NCI-H460 (cell line): ENCODE results near the gene PRKN. TPM values are rescaled to one million over a fixed set of nuclear protein-coding genes. Genes with fewer than 3 reads are reported as not detected.

Source experiments
- DNase-seq: peaks from one replicate; pipeline ENCODE4 v3.0.0-alpha.2; 2016; ENCODE audit warnings: low read depth; ENCODE audit errors: extremely low read depth
- total RNA-seq: library from RNA; depleted of rRNA; stranded (reverse); fragments of >200 nt; shearing (Covaris generic); gene quantifications from 2 replicates; pipeline ENCODE4 v1.2.3, GENCODE V29; 2014

The PRKN gene
- total RNA-seq, 1 experiment from 2014 or later: 20.4 TPM

DNA sequence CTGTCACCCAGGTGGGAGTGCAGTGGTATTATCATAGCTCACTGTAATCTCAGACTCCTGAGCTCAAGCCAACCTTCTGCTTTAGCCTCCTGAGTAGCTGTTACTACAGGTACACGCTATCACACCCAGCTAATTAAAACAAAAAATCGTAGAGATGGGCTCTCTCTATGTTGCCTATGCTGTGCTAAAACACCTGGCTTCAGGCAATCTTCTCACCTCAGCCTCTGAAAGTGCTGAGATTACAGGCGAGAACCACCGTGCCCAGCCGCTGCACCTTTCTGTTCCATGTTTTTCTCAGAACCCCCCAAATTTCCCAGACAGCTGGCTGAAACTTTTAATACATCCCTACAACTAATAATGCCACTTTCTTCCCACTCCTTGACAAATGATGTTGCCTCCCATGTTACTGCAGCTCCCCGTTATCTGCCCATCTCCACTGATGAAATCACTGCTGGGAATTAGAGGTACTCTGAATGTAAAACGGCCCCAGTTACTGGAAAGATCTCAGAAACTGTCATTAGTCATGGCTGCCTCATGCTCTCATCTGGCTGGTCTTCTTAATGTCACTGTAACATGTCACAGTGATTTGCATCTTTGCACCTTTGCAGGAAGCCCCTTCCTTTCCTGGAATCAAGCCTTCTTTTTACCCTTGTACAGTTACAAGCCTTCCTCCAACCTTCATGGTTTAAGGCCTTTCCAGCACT is 697.5 kb downstream of the PRKN start:
- DNase-seq: no peak

DNA sequence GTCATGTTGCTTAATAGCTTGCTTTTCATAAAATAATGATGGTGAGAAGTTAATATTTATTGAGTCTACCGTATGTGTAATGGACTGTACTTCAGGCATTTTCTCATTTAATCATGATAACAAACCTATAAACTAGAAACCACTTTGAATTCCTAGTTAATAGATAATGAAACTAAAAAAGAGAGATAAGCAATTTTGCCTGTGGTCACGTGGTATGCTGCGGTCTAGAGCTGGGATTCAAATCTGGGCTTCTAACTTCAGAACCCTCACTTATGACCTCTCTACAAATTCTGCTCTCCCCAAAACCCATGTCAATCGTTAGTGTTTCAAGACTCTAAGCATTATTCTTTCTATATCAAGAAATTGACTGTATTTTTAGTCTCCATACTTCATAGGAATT is 700.7 kb downstream of the PRKN start:
- DNase-seq: no peak

DNA sequence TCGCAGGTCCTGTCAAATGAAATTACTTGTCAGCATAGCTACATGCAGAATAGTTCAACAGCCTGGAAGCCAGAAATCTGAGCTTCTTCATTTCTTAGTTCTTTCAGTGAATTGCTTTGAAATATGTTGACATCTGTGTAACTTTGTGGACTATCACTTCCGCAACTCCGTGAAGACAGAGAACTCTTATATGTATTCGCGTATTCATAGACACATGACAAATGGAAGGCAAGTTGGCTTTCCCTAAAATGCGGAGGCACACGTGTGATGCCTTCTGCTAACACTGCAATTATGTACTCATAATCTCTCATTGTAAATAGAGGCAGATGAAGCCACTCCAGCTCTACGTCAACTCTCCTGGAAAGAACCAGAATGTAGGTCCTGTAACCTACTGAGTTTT is 701.5 kb downstream of the PRKN start:
- DNase-seq: no peak

DNA sequence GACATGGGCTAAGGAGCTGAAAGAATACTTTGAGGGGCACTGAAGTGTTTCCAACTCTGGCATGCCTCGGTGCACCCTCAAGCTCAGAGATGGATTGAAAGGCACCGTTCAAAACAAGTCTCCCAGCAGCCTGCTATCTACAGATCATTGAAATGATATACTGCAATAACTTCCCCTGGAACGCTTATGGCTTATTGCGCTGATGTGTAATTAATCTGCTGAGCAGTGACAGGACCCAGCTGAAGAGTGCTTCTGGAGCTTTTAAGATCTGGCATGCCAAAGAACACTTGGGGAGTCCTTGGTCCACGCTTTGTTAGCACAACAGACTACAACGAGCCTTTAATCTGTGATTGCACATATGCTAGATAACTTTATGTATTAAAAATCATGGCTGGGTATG is 708.2 kb downstream of the PRKN start:
- no peak for DNase-seq

DNA sequence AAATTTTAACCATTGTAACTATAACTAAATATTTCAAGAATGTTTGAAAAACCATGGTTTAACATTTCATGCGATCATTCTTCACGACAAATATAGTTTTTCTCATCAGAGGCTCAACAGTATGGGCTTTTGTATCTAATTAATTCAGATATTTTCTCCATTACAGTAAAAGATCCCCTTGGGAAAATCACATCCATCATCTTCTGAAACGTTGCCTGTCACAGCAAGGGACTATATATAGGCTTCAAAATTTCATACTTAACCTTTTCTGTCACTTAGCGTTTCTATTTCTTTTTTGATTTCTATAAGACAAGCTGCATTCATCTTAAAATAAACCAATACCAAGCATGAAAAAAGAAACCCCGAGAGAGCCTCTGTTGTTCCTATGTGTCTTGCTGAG is 710.0 kb downstream of the PRKN start:
- DNase-seq: no peak

DNA sequence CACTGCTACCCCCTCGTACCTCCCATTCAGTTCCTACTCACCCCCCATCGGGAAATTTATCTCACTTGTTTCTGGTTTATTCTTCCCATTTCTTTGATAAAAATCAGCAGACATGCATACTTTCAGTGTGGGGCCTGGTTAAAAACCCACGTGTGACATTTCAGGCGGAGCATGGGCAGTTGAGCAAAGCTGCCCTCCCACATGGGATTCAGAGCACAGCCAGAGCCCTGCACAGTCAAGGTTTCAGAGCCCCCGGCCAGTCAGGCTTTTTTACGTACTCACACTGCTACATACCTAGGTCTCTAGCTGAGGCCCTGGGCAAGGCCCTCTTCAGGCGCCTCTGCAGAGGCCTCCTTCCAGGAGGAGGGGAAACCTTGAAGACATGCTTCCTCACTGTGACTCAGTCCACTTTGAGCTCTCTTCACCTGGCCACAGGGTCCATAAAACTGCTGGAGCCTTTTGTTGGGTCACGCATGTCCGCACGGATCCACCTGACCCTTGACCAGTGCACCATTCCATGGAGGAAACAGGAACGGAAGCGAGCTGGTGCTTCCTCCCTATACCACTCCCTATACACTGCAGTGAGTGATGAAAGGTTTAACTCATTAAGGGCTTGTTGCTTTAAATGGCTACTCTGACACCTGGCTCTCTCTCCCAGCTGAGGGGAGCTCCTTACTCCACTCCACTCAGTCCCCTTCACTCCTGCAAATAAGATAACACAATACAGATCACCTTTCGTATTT is 713.3 kb downstream of the PRKN start:
- no peak for DNase-seq

DNA sequence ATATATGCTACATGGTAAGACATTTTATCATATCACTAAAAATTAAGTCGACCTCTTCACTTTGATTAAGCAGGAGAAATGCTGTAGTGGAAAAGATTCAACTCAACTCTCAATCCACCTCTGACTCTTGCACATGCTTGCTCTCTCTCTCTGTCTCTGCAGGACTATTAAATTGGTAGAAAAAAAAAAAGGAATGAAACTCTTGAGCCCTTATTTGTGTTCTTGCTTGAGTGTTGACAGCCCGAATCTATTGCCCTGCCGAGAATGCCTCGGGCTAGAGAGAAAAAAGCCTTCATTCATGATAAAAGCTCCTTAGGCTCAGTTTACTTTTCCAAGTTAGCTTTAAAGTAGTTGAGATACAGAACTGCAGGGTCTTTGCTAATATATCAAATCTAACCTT is 722.2 kb downstream of the PRKN start:
- no peak for DNase-seq

DNA sequence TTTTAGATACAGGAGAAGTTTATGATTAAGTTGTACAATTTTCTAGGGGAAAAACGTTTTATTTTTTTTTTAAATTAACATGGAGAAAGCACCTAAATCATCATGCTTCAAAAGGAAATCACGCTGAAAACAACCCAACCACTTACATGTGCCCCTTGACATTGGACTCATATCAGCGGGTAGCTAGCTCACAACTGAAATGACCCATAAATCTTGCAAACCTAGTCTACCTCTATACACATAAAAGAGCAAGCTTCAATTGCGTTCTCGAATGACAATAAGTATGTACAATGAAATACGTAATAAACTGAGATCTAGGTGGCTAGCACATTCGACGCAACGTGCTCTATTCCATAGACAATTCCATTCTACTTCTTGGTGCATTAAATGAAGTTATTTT is 730.8 kb downstream of the PRKN start:
- DNase-seq: no peak

DNA sequence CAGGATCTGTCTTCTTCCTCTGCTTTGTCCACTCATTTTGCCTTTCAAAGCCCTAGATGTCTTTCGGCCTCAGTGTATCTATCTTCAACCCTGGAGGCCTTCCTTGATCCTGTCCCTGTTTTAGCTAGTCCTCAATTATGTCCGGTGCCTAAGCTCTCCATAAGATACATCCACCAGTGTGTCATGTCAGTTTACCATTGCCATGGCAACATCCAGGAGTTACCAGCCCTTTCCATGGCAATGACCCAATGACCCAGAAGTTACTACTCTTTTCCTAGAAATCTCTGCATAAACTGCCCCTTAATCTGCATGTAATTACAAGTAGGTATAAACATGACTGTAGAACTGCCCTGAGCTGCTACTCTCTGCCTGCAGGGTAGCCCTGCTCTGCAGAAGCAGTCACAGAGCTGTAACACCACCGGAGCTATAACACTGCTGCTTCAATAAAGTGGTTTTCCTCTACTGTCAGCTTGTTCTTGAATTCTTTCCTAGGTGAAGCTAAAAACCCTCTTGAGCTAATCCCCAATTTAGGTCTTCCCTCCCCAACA is 741.6 kb downstream of the PRKN start:
- DNase-seq: no peak

DNA sequence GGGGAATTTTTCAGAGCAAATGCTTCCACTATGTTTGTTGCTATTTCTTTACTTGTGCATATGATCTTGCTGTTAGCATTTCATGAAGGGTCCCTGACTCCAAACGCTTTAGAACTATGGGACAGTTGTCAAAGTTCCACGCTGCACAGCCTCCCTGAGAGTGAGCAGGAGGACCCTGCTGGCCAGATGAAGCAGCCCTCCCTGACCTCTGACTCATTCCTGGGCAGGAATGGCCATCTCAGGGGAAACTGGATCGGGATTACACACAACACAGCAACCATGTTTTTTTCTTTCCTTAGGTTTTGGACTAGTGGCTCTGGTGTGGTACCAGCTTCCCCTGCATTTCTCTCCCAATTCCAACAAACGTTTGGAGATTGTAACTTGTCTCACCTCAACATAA is 742.9 kb downstream of the PRKN start:
- no peak for DNase-seq

DNA sequence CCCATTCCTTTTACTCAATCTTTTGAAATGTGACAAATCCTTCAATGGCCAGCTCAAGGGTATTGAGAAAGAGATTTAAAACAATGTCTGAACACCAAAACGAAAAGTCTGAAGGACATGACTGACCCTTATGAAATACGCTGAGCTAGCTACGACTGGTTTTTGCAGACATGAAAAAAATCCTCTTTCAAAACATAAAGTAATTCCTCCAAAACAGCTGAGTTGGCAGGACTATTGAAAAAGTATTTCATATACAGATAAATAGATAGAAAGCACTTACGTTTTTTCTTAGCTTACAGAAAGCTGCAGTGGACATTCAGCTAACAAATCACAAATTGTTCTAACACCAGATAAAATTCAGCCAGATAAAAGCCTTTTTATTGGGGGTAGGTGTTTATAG is 751.0 kb downstream of the PRKN start:
- DNase-seq: no peak

DNA sequence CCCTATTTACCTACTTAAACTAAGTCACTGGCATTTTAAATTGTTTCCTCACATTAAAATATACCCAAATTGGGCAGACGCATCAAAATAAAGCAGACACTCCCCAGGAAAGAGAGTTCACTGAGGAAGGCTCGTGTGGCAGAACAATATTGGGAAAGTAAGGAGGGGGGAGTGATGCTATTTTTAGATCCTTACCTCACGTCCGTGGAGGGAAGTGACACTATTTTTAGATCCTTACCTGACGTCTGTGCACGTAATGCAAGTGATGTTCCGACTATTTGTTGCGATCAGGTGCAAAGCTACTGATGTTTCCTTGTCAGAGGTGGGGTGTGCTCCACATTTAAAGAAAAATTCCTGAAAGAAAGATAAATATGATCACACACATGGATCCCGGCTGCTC is 754.5 kb downstream of the PRKN start:
- no peak for DNase-seq

DNA sequence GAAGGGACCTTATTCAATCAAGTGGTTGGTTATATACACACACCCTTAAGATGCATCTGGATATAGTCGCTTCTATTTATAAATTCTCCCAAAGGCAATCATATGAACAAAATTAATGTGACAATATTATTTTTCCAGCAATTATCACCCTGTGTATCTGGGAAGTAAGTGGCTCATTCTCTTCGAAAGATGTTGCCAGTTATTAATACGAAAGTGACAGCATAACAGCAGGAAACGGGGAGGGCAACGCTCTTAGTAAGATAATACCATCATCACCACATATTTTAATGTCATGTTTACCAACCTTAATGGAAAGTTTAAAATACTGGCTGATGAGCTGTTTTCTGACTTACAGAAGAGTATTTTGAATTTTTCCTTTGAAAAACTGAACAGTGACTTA is 756.5 kb downstream of the PRKN start:
- no peak for DNase-seq

DNA sequence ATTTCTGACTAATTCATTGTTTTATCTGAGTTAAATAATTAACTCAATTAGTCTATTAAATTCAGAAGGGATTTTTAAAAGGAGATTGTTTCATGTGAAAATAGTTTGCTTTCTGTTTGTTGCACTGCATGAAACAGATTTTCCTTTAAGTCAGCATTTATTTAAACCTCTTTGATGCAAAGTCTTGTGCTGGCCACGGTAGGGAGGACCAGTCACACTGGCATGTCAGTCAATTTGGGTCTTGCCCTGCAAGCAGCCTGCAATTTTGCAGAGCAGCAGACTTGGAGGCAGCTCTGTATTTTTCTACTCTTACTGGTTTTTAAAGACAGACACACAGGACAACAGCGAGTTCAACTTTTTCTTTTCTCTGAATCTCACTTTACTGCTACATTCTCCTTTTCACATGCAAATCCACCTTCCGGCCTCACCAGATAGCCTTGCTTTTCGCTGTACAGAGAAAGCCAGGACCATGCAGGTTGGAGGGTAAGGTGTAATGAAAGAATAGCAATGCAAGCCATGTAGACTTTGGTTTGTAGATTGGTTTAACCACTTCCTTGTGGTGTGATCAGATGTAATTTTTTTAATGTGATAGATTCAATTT is 763.8 kb downstream of the PRKN start:
- DNase-seq: no peak

DNA sequence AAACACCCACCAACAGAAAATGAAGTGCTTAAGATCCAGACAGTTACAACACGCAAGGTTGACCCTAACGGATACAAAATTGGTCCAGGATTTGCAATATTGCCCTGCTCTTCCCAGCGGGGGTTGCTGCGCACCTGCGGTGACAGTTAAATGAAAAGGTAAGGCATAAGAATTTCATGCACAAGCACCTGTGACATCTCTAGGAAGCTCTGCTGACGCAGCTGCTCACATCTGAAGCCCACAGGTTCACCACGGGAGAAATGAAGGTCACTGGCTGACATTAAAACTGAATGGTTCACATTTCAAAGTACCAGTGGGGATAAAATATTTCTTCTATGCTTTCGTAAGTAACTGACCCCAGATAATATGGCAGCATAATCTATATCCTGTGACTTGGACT is 764.4 kb downstream of the PRKN start:
- no peak for DNase-seq

DNA sequence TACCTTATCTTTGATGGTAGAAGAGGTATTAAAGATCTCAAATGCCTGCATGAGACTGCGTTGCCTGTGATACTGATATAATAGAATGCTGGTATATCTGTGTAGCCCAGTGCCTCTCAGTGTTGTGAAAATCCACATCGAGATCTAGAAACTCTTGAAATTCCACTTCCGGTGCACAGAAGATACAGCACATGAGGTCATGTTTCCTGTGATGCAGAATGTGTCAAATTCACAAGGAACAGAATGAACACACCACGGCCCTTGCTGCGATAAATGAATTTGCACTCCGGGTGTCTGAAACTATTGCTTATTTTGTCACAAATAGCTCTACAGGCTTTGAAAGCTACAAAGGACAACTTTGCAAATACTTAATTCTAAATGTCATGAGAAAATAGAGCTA is 765.8 kb downstream of the PRKN start:
- DNase-seq: no peak

DNA sequence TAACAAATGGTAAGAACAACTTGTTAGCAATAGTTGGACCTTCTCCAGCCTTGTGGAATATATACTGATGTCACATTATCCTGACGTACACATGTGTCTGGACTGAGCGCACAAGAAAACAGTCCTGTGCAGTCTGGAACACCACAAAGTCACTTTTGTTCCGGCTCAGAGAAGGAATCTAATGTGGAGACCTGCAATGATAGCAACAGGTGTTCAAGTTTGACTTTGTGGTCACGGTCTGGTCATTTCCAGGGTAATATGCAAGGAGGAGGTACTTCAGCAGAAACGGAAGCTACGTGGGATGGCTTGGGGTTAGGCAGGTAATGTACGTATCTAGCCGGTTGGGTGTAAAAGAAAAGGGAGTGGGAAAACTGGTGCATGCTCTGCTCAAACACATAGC is 766.5 kb downstream of the PRKN start:
- no peak for DNase-seq

DNA sequence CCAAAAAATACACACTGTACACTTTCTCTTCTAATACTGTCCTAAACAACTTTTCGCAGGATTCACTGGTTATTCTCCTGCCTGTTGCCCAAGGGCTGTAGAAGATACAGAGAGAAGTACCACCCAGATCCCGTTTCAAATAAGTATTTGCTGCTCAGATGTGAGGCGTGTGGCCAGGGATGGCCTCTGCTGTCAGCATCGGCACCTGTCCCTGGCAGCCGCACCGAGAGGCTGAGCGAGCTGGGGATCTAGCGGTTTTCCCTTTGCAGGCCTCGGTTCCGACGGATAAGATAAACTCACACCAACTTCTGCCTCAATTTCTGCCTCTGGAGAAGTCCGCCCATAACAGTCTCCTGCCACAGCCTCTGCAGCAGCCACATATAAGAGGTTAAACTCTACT is 768.5 kb downstream of the PRKN start:
- DNase-seq: no peak

DNA sequence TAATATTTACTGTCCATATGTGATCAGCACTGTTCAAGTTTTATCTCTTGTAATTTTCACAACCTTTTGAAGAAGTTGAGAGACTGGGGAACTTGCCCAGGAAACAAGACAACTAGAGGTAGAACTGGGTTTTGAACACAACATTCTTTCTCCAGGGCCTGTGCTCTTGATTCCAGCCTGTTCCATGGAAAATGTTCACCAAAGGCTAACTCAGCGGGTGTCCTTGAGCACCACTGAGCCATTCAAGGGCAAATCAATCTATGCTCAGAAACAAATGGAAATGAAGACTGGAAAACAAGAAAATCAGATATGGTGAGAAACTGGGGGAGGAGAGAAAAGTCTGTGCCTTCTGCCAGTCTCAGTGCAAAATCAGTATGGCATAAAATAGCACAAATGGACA is 771.5 kb downstream of the PRKN start:
- DNase-seq: no peak

DNA sequence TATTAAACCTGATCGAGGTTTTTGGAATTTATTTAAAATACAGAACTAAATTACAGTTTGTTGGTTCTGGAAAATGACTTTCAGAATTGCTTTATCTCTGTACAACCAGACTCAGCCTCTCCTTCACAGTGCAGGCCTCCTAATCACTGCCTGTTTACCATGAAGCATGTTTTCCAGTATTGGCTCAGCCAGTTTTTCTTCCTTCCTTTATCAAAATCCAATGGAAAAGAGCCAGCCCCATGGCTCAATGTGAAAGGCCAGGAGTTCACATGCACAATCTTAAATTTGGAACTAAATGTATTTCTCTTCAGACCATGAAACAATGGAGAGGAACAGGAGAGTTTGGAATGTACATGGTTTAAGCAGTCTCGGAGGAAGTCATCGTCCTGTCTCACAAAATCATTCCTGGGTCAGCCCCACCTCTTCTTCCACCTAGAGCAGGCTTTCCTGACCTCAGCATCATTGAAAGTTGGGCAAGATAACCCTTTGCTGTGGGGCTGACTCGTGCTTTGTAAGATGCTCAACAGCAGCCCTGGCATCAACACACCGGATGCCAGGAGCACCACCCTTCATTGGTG is 772.8 kb downstream of the PRKN start:
- DNase-seq: no peak

DNA sequence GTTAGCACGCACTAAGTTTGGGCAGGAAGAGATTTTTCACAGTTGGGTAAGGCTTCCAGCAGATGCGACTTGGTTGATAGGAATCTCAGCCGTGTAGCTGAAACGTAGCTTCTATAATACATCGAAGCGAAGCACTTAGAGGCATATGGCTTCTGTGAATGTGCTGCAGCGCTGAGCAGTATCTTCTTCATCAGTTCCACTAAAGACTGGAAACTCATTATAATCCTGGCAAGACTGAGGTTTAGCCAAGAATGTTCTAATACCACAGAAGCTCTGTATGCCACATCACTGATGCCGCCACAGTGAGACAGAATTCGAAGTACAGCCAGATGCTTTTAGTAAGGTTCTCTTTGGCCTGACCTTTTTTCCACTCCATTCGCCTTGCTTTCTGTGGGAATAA is 773.5 kb downstream of the PRKN start:
- no peak for DNase-seq

DNA sequence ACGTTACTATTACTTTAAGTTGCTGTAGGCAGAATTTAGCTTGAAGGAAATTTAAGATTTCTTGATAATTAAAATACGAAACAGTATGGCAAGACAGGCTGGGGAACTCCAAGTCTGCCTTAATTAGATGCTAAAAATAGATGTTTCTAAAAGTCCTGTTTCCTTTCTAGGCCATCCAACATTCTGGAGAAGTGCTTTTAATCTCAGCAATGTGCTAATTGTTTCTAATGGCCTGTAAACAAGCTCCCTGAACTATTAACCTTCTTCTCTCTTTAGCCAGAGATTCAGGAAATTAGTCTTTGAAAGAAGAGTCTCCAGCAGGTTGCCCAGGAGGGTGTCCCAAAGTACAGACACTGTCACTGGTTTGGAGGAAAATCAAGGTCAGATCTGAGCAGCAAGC is 776.4 kb downstream of the PRKN start:
- DNase-seq: no peak
